ENCODE data around the gene NPEPPS.
A peak's percentile ranks its signal among the peaks of the same experiment; 100 is the strongest.

DNA sequence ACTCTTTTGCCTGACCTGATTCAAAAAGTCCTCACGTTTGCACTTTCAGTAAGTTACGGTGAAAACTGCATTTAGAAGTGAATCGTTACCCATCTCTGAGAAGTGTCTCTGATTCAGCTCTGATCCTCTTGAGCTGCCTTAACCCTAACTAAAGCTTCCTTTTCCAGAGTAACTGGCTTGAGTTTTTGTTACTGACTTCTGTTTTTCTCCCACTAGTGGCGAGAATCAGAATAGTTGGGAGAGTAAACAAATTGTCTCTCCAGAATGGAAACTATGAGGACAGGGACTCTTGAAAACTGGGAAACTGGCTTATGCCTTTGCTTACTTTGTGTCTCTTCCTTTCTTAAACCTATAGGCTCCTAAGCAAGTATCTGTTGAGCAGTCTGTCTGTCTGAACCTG lies 87.5 kb downstream of the NPEPPS start:
- TF ChIP-seq, protein P1, sequence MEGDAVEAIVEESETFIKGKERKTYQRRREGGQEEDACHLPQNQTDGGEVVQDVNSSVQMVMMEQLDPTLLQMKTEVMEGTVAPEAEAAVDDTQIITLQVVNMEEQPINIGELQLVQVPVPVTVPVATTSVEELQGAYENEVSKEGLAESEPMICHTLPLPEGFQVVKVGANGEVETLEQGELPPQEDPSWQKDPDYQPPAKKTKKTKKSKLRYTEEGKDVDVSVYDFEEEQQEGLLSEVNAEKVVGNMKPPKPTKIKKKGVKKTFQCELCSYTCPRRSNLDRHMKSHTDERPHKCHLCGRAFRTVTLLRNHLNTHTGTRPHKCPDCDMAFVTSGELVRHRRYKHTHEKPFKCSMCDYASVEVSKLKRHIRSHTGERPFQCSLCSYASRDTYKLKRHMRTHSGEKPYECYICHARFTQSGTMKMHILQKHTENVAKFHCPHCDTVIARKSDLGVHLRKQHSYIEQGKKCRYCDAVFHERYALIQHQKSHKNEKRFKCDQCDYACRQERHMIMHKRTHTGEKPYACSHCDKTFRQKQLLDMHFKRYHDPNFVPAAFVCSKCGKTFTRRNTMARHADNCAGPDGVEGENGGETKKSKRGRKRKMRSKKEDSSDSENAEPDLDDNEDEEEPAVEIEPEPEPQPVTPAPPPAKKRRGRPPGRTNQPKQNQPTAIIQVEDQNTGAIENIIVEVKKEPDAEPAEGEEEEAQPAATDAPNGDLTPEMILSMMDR (IDR thresholded peaks at IDR 0.05) = peak; percentile 60
- TF ChIP-seq TCF7L2 (IDR thresholded peaks at IDR 0.05; ENCODE audit: low read depth, low read length) = no peak
- no peak for TF ChIP-seq POLR2AphosphoS5 (IDR thresholded peaks at IDR 0.05; ENCODE audit: low read depth, low read length)
- TF ChIP-seq, protein P2, sequence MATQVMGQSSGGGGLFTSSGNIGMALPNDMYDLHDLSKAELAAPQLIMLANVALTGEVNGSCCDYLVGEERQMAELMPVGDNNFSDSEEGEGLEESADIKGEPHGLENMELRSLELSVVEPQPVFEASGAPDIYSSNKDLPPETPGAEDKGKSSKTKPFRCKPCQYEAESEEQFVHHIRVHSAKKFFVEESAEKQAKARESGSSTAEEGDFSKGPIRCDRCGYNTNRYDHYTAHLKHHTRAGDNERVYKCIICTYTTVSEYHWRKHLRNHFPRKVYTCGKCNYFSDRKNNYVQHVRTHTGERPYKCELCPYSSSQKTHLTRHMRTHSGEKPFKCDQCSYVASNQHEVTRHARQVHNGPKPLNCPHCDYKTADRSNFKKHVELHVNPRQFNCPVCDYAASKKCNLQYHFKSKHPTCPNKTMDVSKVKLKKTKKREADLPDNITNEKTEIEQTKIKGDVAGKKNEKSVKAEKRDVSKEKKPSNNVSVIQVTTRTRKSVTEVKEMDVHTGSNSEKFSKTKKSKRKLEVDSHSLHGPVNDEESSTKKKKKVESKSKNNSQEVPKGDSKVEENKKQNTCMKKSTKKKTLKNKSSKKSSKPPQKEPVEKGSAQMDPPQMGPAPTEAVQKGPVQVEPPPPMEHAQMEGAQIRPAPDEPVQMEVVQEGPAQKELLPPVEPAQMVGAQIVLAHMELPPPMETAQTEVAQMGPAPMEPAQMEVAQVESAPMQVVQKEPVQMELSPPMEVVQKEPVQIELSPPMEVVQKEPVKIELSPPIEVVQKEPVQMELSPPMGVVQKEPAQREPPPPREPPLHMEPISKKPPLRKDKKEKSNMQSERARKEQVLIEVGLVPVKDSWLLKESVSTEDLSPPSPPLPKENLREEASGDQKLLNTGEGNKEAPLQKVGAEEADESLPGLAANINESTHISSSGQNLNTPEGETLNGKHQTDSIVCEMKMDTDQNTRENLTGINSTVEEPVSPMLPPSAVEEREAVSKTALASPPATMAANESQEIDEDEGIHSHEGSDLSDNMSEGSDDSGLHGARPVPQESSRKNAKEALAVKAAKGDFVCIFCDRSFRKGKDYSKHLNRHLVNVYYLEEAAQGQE (IDR thresholded peaks at IDR 0.05; ENCODE audit: insufficient read depth in 1 of 2, low read depth in 2 of 2, low read length in 1 of 2) = no peak

Data from Panc1 (cell line).